HL-60/S4 treated with retinoic acid at 250 ng/mL for 4 days and 3 days (cell line): ENCODE measurements around the gene TPRA1.
"Not testable (repeated sequence)": the region's sequence is repeated elsewhere in the genome, so short reads cannot be mapped to it uniquely, and the experiment has no call there.

Source experiments
- in situ Hi-C: fragments of 300-500 bp; cut with MboI; formaldehyde crosslinking; loops from 2 replicates; pipeline ENCODE4 v1.7.0; 2022; ENCODE audit warnings: low sequenced_read_pairs

Gene TPRA1

GRCh38 chr3:127539366-127540060, 51.0 kb downstream of the TPRA1 start:
- in situ Hi-C loops = no loop called here

GRCh38 chr3:127538569-127538968, 52.0 kb downstream of the TPRA1 start:
- in situ Hi-C loops = no loop called here

GRCh38 chr3:127536830-127537812, 53.4 kb downstream of the TPRA1 start:
- in situ Hi-C loops = no loop called here

GRCh38 chr3:127535901-127536829, 54.4 kb downstream of the TPRA1 start:
- in situ Hi-C loops = no loop called here

- in situ Hi-C loops = no loop called here
Observed at GRCh38 chr3:127535106-127535785, 55.3 kb downstream of the TPRA1 start.

GRCh38 chr3:127534564-127534963, 56.0 kb downstream of the TPRA1 start:
- in situ Hi-C loops = no loop called here

- in situ Hi-C loops = no loop called here
Observed at GRCh38 chr3:127534161-127534451, 56.4 kb downstream of the TPRA1 start.

GRCh38 chr3:127532561-127533203, 57.9 kb downstream of the TPRA1 start:
- in situ Hi-C loops = no loop called here

GRCh38 chr3:127531821-127532220, 58.7 kb downstream of the TPRA1 start:
- in situ Hi-C loops = no loop called here

GRCh38 chr3:127530863-127531262, 59.7 kb downstream of the TPRA1 start:
- in situ Hi-C loops = not testable (repeated sequence)

- in situ Hi-C loops = no loop called here
Observed at GRCh38 chr3:127529346-127530188, 61.0 kb downstream of the TPRA1 start.

GRCh38 chr3:127525373-127525772, 65.2 kb downstream of the TPRA1 start:
- in situ Hi-C loops = no loop called here

GRCh38 chr3:127524296-127524896, 66.1 kb downstream of the TPRA1 start:
- in situ Hi-C loops = no loop called here
